ENCODE measurements around the gene MDN1. TPM values are rescaled to one million over a fixed set of nuclear protein-coding genes. Genes with fewer than 3 reads are reported as not detected.

Gene MDN1
- total and polyA plus RNA-seq, 11 donors: 9.1 to 38.0 (median 24.4) TPM

DNA sequence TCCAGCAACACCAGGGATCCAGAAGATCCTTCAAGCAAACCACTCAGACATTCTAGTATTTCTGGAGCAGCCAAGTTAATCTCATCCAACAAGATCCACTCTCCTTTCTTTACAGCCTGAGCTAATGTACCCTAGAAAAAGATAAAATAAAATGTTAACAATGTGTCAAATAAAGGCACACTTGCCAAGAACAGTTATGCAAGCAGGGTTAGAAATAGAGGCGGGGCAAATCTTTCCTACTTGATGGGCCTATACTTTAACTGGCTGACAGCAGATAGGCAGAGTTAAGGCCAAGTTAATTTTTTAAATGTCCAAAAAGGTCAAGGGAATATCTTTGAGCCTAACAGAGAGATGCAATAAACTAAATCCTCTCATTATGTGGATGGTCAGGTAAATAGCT, 60.8 kb downstream of the MDN1 start:
- 46 to 52% (median 47%) methylated on average over 1 of the region's 1 CpG for WGBS, 4 donors
- Histone ChIP-seq H3K9me3 (no peaks in the 10 kb centered on the region), H3K27me3 (no peaks in the 10 kb centered on the region), H3K4me1 (peaks cover 0 to 12% (median 0%) of the 10 kb centered on the region in 12 donors), H3K36me3 (peaks cover 0 to 80% (median 77%) of the 10 kb centered on the region in 9 donors), H3K27ac (peak overlapping the region in 9 of 12 donors; percentile 8 to 66 (median 49)), H3K4me3 (no peak overlapping the region)
- intact Hi-C loops (cut with DNase I): no loop called here
- peak; percentile 75 to 85 (median 81) for ATAC-seq
- no peak for TF ChIP-seq POLR2A (IDR thresholded peaks at IDR 0.05)
- TF ChIP-seq, protein P1, sequence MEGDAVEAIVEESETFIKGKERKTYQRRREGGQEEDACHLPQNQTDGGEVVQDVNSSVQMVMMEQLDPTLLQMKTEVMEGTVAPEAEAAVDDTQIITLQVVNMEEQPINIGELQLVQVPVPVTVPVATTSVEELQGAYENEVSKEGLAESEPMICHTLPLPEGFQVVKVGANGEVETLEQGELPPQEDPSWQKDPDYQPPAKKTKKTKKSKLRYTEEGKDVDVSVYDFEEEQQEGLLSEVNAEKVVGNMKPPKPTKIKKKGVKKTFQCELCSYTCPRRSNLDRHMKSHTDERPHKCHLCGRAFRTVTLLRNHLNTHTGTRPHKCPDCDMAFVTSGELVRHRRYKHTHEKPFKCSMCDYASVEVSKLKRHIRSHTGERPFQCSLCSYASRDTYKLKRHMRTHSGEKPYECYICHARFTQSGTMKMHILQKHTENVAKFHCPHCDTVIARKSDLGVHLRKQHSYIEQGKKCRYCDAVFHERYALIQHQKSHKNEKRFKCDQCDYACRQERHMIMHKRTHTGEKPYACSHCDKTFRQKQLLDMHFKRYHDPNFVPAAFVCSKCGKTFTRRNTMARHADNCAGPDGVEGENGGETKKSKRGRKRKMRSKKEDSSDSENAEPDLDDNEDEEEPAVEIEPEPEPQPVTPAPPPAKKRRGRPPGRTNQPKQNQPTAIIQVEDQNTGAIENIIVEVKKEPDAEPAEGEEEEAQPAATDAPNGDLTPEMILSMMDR (IDR thresholded peaks at IDR 0.05): no peak
- DNase-seq: no peak

DNA sequence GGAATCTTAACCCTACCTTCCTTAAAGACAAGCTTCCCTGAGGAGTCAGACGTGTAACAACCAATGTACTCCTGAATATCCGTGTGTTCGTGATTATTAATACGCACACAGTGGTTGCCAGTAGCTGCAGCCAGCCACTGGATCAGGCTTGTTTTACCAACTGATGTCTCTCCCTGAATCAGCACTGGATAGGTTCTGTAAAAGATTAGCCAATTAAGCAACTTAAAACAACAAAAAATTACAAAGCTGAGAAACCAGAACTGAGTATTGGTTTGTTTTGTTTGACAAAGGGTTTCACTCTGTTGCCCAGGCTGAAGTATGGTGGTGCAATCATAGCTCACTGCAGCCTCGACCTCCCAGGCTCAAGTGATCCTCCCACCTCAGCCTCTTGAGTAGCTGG, 69.3 kb downstream of the MDN1 start:
- 93 to 96% (median 95%) methylated on average over 5 of the region's 5 CpGs for WGBS, 4 donors
- H3K27ac ChIP-seq: no peak overlapping the region
- H3K36me3 ChIP-seq: peaks cover 0 to 100% (median 96%) of the 10 kb centered on the region in 9 donors
- H3K27me3 ChIP-seq: no peaks in the 10 kb centered on the region
- ATAC-seq (no peak), DNase-seq (no peak)
- no peak for TF ChIP-seq POLR2A (IDR thresholded peaks at IDR 0.05)
- TF ChIP-seq, protein P1 (IDR thresholded peaks at IDR 0.05): no peak
- H3K9me3 ChIP-seq: no peaks in the 10 kb centered on the region
- H3K4me3 ChIP-seq: no peak overlapping the region
- no peaks in the 10 kb centered on the region for H3K4me1 ChIP-seq
- intact Hi-C loops (cut with DNase I): no loop called here

DNA sequence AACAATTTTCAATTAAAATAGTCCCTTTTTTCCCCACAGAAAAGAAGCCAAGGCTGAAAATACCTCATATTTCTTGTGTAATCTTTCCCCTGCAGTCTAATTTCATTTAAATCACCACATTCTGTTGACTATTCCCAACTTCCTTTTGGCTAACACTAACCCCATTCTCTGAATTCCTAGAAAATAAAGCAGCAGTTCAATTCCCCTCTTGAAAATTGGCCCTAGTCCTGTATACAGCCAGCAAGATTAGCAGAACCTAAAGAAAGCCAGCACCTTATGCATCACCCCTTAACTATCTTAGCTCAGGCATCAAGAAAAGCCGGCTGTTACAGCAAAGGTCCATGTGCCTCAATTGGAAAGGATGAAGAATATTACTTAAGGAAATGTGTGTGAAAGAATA, 69.7 kb downstream of the MDN1 start:
- 71 to 84% (median 80%) methylated on average over 1 of the region's 1 CpG for WGBS, 4 donors
- no peaks in the 10 kb centered on the region for H3K27me3 ChIP-seq
- no peak for ATAC-seq

DNA sequence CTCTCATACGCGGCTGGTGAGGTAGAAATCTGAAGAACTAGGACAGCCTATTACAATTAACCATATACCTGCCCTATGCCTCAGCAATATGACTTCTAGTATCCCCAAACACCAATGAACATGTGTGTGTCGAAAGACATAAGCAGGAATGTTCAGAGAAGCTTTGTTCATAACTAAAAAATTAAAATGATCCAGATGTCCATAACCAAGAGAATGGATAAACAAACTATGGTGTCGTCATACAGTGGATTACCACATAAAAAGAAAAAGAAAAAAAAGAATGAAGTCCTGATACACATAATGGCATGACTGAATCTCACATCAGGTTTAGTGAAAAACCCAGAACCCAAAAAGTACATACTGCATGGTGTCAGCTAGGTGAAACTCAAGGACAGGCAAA, 73.9 kb downstream of the MDN1 start:
- H3K4me3 ChIP-seq: no peak overlapping the region
- H3K4me1 ChIP-seq: no peaks in the 10 kb centered on the region
- no peak overlapping the region for H3K27ac ChIP-seq
- no peaks in the 10 kb centered on the region for H3K27me3 ChIP-seq
- TF ChIP-seq, protein P1 (IDR thresholded peaks at IDR 0.05): no peak
- TF ChIP-seq POLR2A (IDR thresholded peaks at IDR 0.05): no peak
- H3K9me3 ChIP-seq: no peaks in the 10 kb centered on the region
- intact Hi-C loops (cut with DNase I): no loop called here
- peaks cover 0 to 100% (median 97%) of the 10 kb centered on the region in 9 donors for H3K36me3 ChIP-seq
- no peak for ATAC-seq
- WGBS, 4 donors: 91 to 97% (median 94%) methylated on average over 4 of the region's 4 CpGs
- DNase-seq: no peak

More for the DNA sequence above, 69.7 kb downstream of the MDN1 start:
- no peak overlapping the region for H3K27ac ChIP-seq
- no peak overlapping the region for H3K4me3 ChIP-seq
- intact Hi-C loops (cut with DNase I): no loop called here
- no peak for TF ChIP-seq POLR2A (IDR thresholded peaks at IDR 0.05)
- TF ChIP-seq, protein P1 (IDR thresholded peaks at IDR 0.05): no peak
- peaks cover 0 to 100% (median 97%) of the 10 kb centered on the region in 9 donors for H3K36me3 ChIP-seq
- DNase-seq: no peak
- H3K9me3 ChIP-seq: no peaks in the 10 kb centered on the region
- H3K4me1 ChIP-seq: no peaks in the 10 kb centered on the region
